Measurements from ENCODE around the gene GPR141. TPM values are rescaled to one million over a fixed set of nuclear protein-coding genes. Genes with fewer than 3 reads are reported as not detected.

The GPR141 gene
- total and polyA plus RNA-seq, 2 donors from 2014 or later: 3.3 TPM; not detected in 1

DNA sequence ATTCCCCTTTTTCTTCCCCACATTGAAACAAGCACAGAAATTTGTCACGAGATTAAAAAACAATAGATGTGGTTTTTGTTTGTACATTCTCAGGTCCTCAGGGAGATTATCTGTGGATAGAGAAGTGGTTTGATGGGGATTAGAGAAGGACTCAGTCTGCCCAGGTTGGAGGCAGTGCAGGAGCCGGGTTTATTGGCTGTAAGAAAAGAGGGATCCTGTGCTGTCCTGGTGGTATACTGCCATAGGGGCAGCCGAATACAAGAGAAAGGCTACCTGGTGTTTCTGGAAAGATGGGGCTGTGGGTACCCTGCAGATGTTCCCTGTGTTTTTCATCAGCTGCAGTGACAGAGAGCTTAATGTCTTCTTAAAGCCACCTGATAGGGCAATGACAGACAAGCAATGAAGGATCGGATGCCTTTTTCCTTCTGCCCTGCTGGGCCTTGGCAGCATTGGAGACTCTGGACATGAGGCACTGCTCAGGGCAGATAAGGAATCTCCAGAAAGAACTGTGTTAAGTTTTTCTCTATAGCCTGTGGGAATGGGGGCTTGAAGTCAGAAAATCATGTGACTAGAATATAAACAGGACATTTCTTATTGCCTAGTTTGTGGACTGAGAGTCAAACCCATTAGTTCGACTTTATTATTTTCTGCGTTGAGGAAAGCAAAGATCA, 18.1 kb upstream of the GPR141 start:
- Histone ChIP-seq H3K27ac (ENCODE audit: low read depth in 2 of 2, low read length in 2 of 2) (no peak overlapping the region), H3K27me3 (ENCODE audit: control insufficient read depth, insufficient read depth, low read length) (no peaks in the 10 kb centered on the region), H3K9me3 (ENCODE audit: control insufficient read depth in 2 of 3, insufficient read depth in 1 of 3, low read length in 3 of 3) (no peaks in the 10 kb centered on the region), H3K4me1 (ENCODE audit: control insufficient read depth in 2 of 3, insufficient read depth in 2 of 3, low read depth in 1 of 3, low read length in 3 of 3) (no peaks in the 10 kb centered on the region), H3K4me3 (ENCODE audit: low read length in 3 of 3) (no peak overlapping the region), H3K36me3 (ENCODE audit: control insufficient read depth in 2 of 3, insufficient read depth in 3 of 3, low read length in 3 of 3) (no peaks in the 10 kb centered on the region), H3K9ac (ENCODE audit: low read length in 3 of 3) (no peak overlapping the region)
- TF ChIP-seq, protein P1, sequence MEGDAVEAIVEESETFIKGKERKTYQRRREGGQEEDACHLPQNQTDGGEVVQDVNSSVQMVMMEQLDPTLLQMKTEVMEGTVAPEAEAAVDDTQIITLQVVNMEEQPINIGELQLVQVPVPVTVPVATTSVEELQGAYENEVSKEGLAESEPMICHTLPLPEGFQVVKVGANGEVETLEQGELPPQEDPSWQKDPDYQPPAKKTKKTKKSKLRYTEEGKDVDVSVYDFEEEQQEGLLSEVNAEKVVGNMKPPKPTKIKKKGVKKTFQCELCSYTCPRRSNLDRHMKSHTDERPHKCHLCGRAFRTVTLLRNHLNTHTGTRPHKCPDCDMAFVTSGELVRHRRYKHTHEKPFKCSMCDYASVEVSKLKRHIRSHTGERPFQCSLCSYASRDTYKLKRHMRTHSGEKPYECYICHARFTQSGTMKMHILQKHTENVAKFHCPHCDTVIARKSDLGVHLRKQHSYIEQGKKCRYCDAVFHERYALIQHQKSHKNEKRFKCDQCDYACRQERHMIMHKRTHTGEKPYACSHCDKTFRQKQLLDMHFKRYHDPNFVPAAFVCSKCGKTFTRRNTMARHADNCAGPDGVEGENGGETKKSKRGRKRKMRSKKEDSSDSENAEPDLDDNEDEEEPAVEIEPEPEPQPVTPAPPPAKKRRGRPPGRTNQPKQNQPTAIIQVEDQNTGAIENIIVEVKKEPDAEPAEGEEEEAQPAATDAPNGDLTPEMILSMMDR (IDR thresholded peaks at IDR 0.05; ENCODE audit: borderline replicate concordance, extremely low read depth, insufficient read depth): no peak
- no peak for DNase-seq
- FAIRE-seq: no peak
- intact Hi-C loops (cut with DNase I): no loop called here

DNA sequence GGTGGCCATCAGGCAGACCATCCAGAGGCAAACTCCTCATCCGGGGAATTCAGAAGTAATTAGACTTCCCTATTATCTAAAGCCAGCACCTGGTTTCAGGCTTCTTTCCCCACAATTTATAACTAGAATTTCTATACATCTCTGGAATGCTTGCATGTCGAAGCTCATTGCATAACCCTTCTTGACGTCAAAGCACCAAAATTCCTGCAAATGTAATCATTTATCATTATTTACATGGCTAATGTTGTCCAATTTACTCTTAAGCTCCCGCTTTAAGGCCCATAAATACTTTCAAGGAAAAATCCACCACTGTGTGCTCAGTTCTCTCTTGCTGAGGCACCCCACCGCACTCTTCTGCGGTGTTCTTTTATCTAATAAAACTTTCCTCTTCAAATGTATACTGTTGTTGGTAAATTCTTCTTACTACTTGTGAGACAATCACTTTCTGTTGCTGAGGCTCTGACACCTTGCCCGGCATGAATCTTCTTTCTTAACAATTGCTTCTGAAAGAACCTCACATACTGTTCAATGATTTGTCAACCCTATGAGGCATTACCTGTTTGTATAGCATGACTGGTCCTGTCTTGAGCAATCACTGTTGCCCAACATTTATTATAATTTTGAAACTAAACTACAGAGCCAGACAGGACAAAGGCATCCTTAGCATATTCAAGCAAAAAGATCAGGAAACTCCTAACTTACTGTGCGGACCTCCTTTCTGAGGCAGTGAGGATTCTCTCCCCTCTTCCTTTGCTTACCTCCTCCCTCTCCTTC, 17.4 kb upstream of the GPR141 start:
- DNase-seq (no peak), FAIRE-seq (no peak)
- H3K9me3 ChIP-seq (ENCODE audit: control insufficient read depth in 2 of 3, insufficient read depth in 1 of 3, low read length in 3 of 3): no peaks in the 10 kb centered on the region
- H3K36me3 ChIP-seq (ENCODE audit: control insufficient read depth in 2 of 3, insufficient read depth in 3 of 3, low read length in 3 of 3): no peaks in the 10 kb centered on the region
- no peaks in the 10 kb centered on the region for H3K27me3 ChIP-seq (ENCODE audit: control insufficient read depth, insufficient read depth, low read length)
- H3K4me1 ChIP-seq (ENCODE audit: control insufficient read depth in 2 of 3, insufficient read depth in 2 of 3, low read depth in 1 of 3, low read length in 3 of 3): no peaks in the 10 kb centered on the region
- intact Hi-C loops (cut with DNase I): no loop called here
- no peak overlapping the region for H3K27ac ChIP-seq (ENCODE audit: low read depth in 2 of 2, low read length in 2 of 2)
- no peak overlapping the region for H3K9ac ChIP-seq (ENCODE audit: low read length in 3 of 3)
- H3K4me3 ChIP-seq (ENCODE audit: low read length in 3 of 3): no peak overlapping the region
- TF ChIP-seq, protein P1 (IDR thresholded peaks at IDR 0.05; ENCODE audit: borderline replicate concordance, extremely low read depth, insufficient read depth): no peak

DNA sequence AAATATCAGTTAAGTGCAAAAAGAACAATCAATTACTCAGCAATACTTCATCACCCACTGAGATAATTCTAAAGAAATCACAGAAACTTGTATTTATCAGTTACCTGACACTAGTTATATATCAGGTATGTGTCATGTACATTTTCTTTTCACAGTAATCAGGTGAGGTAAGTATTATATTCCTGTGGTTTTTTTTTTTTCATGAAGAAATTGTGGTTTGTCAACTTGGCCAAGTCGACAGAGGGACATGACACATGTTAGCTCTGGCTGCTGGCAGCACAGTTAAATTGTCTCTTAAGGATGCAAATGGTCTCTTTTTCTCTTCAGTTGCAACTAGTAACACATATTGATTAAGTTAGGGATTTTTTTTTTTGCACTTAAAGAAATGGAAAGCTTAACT, 13.7 kb upstream of the GPR141 start:
- Histone ChIP-seq H3K4me1 (ENCODE audit: control insufficient read depth in 2 of 3, insufficient read depth in 2 of 3, low read depth in 1 of 3, low read length in 3 of 3) (no peaks in the 10 kb centered on the region), H3K4me3 (ENCODE audit: low read length in 3 of 3) (no peak overlapping the region), H3K9ac (ENCODE audit: low read length in 3 of 3) (no peak overlapping the region), H3K9me3 (ENCODE audit: control insufficient read depth in 2 of 3, insufficient read depth in 1 of 3, low read length in 3 of 3) (no peaks in the 10 kb centered on the region), H3K27ac (ENCODE audit: low read depth in 2 of 2, low read length in 2 of 2) (no peak overlapping the region), H3K27me3 (ENCODE audit: control insufficient read depth, insufficient read depth, low read length) (no peaks in the 10 kb centered on the region), H3K36me3 (ENCODE audit: control insufficient read depth in 2 of 3, insufficient read depth in 3 of 3, low read length in 3 of 3) (no peaks in the 10 kb centered on the region)
- no peak for FAIRE-seq
- TF ChIP-seq, protein P1 (IDR thresholded peaks at IDR 0.05; ENCODE audit: borderline replicate concordance, extremely low read depth, insufficient read depth): no peak
- DNase-seq: no peak
- intact Hi-C loops (cut with DNase I): no loop called here
